Measurements from ENCODE around the gene MTCH1. TPM values are rescaled to one million over a fixed set of nuclear protein-coding genes. Genes with fewer than 3 reads are reported as not detected.
A peak's percentile ranks its signal among the peaks of the same experiment; 100 is the strongest.

MTCH1 gene
- total and polyA plus RNA-seq, 2 of the 4 experiments (the other 2 are of a cell fraction), result 215 to 263 TPM

GRCh38 chr6:37022135-37022863 is 36.3 kb upstream of the MTCH1 start (continued):
- no peak for TF ChIP-seq NFE2L2 (IDR thresholded peaks at IDR 0.05; ENCODE audit: low read depth, low read length)

GRCh38 chr6:37021356-37022129 is 35.5 kb upstream of the MTCH1 start:
- intact Hi-C loops (cut with micrococcal nuclease) (no loop called here), in situ Hi-C loops (cut with MboI; ENCODE audit: low sequenced_read_pairs) (loop anchor here (5.0 kb wide), 1 partner anchor 191 kb away; no protein-coding TSS in a partner anchor), dilution Hi-C loops (cut with HindIII; ENCODE audit: low sequenced_read_pairs, unreplicated experiment) (no loop called here)
- no peak overlapping the region for H3K23ac ChIP-seq (ENCODE audit: low read depth, low read length)
- H3K14ac ChIP-seq (replicated peaks; ENCODE audit: low read depth, low read length), result no peak overlapping the region
- WGBS, 2 experiments (ENCODE audit: extremely low coverage in 2 of 2, insufficient read length in 1 of 2), result 73% methylated on average over 3 of the region's 14 CpGs; no CpG with 5 or more reads in 1 of the 2 experiments
- H4K8ac ChIP-seq (ENCODE audit: low read depth in 2 of 2, low read length in 2 of 2), result no peak overlapping the region
- no peaks in the 10 kb centered on the region for H3K36me3 ChIP-seq (ENCODE audit: control insufficient read depth, insufficient read depth, low read length)
- no peaks in the 10 kb centered on the region for H3K27me3 ChIP-seq (ENCODE audit: control insufficient read depth, insufficient read depth, low read length)
- POLR2A ChIA-PET (ENCODE audit: unreplicated experiment), result interaction anchor here (0.7 to 1.0 kb wide), 2 partner anchors 187 to 189 kb away, joined by 3 read pairs; no protein-coding TSS in a partner anchor
- H3K9me3 ChIP-seq (ENCODE audit: control insufficient read depth, insufficient read depth, low read length), result no peaks in the 10 kb centered on the region
- H2BK120ac ChIP-seq (ENCODE audit: low read depth, low read length), result no peak overlapping the region
- H3K4ac ChIP-seq (ENCODE audit: low read depth, low read length), result peak overlapping the region; percentile 11; the same call in 1 of the 2 replicates
- no peaks in the 10 kb centered on the region for H3K9me1 ChIP-seq (ENCODE audit: insufficient read depth, low read length)
- no peak overlapping the region for H2BK5ac ChIP-seq (ENCODE audit: low read depth, low read length, poor library complexity, severe bottlenecking)
- DNase-seq, result peak; percentile 61
- H3K4me3 ChIP-seq (ENCODE audit: insufficient read depth, low read depth, low read length), result no peak overlapping the region
- no peak overlapping the region for H2BK15ac ChIP-seq (ENCODE audit: low read depth, low read length)
- peak; percentile 31 for ATAC-seq (ENCODE audit: low read depth)
- H4K20me1 ChIP-seq (ENCODE audit: insufficient read depth, low read length), result no peaks in the 10 kb centered on the region
- no peak overlapping the region for H4K5ac ChIP-seq (ENCODE audit: low read depth, low read length)
- TF ChIP-seq BHLHE40 (IDR thresholded peaks at IDR 0.05; ENCODE audit: low read depth, low read length) (no peak), NFE2L2 (IDR thresholded peaks at IDR 0.05; ENCODE audit: low read depth, low read length) (no peak), SMC3 (IDR thresholded peaks at IDR 0.05; ENCODE audit: low read depth, low read length) (peak; percentile 84), RAD21 (IDR thresholded peaks at IDR 0.05; ENCODE audit: low read length) (peak; percentile 81), MAFK (IDR thresholded peaks at IDR 0.05; ENCODE audit: low read depth, low read length) (no peak), CTCF (conservative IDR thresholded peaks at IDR 0.05; ENCODE audit: low read depth, low read length) (peak; percentile 77), MAZ (IDR thresholded peaks at IDR 0.05; ENCODE audit: borderline replicate concordance, low read depth, low read length) (0 out of 2 replicates have a peak, but pooled peaks have one; percentile 31), CHD1 (IDR thresholded peaks at IDR 0.05; ENCODE audit: low read depth, low read length) (no peak)
- CTCF ChIA-PET, result interaction anchor here (0.6 to 3.3 kb wide), 7 partner anchors 147 to 256 kb away, joined by 3 to 25 read pairs (median 3); no protein-coding TSS in a partner anchor
- no peak overlapping the region for H3K56ac ChIP-seq (ENCODE audit: extremely low read depth, insufficient read depth, low read length)
- H3K4me2 ChIP-seq (ENCODE audit: low read depth, low read length), result no peak overlapping the region
- H3K79me1 ChIP-seq (ENCODE audit: low read depth in 1 of 2, low read length in 2 of 2), result no peaks in the 10 kb centered on the region
- no peak overlapping the region for H3K9ac ChIP-seq (ENCODE audit: low read depth, low read length)
- H2AK5ac ChIP-seq (ENCODE audit: low read depth, low read length), result no peak overlapping the region
- no TSS peak for BruUV-seq (replicated peaks)
- peak overlapping the region; percentile 39 for H2AK9ac ChIP-seq (replicated peaks; ENCODE audit: low read depth, low read length, poor library complexity)
- H4K91ac ChIP-seq (ENCODE audit: insufficient read depth, low read depth, low read length), result no peak overlapping the region
- peak overlapping the region; percentile 53 for H2AFZ ChIP-seq (replicated peaks; ENCODE audit: low read length, poor library complexity)
- no peak overlapping the region for H3K18ac ChIP-seq (ENCODE audit: low read depth, low read length)
- H3K27ac ChIP-seq (ENCODE audit: insufficient read depth, low read length), result no peak overlapping the region
- no peaks in the 10 kb centered on the region; the same call in 1 of the 2 replicates for H3K4me1 ChIP-seq (ENCODE audit: control insufficient read depth, insufficient read depth, low read length)
- H2BK20ac ChIP-seq (ENCODE audit: low read depth, low read length), result no peak overlapping the region; the same call in 1 of the 2 replicates

Data from IMR-90 (cell line).